ENCODE measurements around the gene SEC16A.

DNA sequence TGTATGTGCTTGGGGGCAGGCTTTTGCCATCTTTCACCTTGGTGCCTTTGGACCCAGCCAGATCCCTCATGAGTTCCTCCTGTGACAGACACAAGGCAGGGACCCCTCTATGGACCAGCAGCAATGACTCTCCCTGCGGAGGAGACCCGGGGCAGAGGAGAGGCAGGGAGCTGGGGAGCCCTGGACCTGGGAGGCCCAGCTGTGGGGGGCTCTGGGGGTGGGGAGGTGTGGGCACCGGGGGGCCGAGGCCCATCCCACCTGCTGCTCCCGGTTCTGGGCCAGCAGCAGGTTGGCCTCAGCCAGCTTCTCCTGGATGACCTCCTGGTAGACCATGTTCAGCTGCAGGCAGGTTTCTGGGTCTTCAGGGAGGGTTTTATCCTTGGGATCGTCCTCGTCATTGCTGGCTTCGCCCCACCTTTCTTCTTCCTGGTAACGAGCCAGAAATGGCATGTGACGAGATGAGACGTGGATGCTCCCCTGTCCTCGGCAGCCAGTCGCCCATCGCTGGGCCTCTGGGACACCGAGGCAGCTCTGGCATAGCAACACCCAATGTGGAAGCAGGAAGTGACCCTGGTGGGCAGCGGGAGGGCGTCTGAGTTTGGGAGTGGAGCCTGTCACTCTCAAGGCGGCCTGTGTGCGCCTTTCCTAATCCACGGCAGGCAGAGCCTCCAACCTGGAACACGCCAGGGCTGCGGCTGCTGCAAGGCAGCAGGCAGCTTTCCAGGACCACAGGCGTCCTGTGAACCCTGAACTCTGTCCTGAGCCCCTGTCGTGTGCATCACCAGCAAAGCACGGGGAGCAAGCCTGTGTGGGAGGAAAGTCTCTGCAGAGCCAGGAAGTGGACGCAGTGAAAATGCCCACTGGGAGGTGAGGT is 87.3 kb downstream of the SEC16A start:
- no peak for TF ChIP-seq POLR2A (IDR thresholded peaks at IDR 0.05)
- TF ChIP-seq, protein P1, sequence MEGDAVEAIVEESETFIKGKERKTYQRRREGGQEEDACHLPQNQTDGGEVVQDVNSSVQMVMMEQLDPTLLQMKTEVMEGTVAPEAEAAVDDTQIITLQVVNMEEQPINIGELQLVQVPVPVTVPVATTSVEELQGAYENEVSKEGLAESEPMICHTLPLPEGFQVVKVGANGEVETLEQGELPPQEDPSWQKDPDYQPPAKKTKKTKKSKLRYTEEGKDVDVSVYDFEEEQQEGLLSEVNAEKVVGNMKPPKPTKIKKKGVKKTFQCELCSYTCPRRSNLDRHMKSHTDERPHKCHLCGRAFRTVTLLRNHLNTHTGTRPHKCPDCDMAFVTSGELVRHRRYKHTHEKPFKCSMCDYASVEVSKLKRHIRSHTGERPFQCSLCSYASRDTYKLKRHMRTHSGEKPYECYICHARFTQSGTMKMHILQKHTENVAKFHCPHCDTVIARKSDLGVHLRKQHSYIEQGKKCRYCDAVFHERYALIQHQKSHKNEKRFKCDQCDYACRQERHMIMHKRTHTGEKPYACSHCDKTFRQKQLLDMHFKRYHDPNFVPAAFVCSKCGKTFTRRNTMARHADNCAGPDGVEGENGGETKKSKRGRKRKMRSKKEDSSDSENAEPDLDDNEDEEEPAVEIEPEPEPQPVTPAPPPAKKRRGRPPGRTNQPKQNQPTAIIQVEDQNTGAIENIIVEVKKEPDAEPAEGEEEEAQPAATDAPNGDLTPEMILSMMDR (IDR thresholded peaks at IDR 0.05): no peak
